Measurements from ENCODE around the gene DSG1.

DSG1 gene

DNA sequence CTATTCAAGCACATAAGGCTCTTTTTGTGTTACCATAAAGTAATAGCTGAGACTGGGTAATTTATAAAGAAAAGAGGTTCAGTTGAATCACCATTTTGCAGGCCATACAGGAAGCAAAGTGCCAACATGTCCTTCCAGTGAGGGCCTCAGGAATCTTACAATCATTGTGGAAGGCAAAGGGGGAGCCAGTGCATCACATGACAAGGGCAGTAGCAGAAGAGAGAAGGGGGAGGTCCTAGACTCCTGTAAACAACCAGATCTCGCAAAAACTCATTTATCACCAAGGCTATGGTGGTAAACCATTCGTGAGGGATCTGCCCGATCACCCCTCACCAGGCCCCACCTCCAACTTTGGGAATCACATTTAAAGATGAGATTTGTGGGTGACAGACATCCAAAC lies 75.3 kb downstream of the DSG1 start:
- no peak for DNase-seq (ENCODE audit: low spot score)
- in situ Hi-C loops (cut with MboI; ENCODE audit: low pct_unique_long_range_greater_than_20kb, low sequenced_read_pairs, unreplicated experiment): no loop called here
- TF ChIP-seq, protein P1, sequence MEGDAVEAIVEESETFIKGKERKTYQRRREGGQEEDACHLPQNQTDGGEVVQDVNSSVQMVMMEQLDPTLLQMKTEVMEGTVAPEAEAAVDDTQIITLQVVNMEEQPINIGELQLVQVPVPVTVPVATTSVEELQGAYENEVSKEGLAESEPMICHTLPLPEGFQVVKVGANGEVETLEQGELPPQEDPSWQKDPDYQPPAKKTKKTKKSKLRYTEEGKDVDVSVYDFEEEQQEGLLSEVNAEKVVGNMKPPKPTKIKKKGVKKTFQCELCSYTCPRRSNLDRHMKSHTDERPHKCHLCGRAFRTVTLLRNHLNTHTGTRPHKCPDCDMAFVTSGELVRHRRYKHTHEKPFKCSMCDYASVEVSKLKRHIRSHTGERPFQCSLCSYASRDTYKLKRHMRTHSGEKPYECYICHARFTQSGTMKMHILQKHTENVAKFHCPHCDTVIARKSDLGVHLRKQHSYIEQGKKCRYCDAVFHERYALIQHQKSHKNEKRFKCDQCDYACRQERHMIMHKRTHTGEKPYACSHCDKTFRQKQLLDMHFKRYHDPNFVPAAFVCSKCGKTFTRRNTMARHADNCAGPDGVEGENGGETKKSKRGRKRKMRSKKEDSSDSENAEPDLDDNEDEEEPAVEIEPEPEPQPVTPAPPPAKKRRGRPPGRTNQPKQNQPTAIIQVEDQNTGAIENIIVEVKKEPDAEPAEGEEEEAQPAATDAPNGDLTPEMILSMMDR (IDR thresholded peaks at IDR 0.05; ENCODE audit: extremely low read depth, insufficient read depth, missing control alignments): no peak

DNA sequence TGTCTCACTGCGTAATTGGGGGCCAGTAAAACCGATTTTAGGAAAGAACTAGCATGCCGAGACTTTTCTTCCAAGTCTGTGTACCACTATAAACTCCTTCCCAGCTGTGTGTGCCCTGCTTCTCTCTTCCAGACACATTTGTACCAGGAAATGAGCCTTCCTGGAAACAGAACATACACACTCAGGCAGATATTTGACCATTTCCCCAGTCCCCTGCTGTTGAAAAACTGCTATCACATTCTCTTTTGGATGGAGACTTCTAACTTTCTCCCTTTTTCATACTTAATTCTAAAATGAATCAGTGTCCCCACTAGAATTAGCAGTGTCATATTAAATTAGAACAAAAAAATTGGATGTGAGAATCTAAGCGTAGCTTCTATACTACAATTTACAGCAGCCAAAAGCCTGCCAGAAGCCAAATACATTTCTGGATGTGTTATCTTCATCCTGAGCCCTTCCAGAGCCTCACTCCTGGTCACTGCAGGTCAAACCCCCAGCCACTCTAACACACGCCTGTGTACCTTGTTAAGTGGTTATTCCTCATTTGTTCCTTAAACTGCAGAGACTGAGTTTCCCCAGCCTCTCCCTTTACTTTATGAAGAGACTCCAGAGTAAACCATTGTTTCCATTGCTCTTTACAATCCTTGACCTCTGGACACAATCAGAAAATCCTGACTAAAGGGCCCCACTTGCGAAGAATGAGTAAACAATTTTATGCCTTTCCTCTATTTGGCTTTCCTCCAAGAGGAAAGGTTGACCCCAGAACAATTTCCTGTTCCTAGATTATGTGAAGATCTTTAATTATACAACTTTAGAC lies 79.0 kb downstream of the DSG1 start:
- TF ChIP-seq, protein P1 (IDR thresholded peaks at IDR 0.05; ENCODE audit: extremely low read depth, insufficient read depth, missing control alignments): no peak
- DNase-seq (ENCODE audit: low spot score): no peak
- in situ Hi-C loops (cut with MboI; ENCODE audit: low pct_unique_long_range_greater_than_20kb, low sequenced_read_pairs, unreplicated experiment): no loop called here

DNA sequence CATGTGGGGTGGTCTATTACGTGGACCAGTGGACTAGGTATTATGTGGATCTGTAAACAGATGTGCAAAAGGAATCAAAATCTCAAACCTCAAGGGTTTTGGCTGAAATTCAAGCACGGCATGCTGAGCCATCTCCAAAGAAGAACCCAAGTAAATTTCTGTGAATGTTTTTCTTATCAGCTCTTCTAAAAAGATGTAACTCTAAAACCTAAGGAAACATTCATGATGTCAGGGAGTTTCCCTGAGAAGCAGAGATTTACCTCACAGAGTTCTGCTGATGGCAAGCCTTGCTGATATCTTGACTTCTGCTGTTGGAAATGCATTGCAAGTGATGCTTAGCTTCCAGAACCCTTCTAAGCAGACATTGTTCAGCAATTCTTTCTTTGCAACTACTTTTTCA lies 80.2 kb downstream of the DSG1 start:
- no peak for DNase-seq (ENCODE audit: low spot score)
- in situ Hi-C loops (cut with MboI; ENCODE audit: low pct_unique_long_range_greater_than_20kb, low sequenced_read_pairs, unreplicated experiment): no loop called here
- TF ChIP-seq, protein P1 (IDR thresholded peaks at IDR 0.05; ENCODE audit: extremely low read depth, insufficient read depth, missing control alignments): no peak

DNA sequence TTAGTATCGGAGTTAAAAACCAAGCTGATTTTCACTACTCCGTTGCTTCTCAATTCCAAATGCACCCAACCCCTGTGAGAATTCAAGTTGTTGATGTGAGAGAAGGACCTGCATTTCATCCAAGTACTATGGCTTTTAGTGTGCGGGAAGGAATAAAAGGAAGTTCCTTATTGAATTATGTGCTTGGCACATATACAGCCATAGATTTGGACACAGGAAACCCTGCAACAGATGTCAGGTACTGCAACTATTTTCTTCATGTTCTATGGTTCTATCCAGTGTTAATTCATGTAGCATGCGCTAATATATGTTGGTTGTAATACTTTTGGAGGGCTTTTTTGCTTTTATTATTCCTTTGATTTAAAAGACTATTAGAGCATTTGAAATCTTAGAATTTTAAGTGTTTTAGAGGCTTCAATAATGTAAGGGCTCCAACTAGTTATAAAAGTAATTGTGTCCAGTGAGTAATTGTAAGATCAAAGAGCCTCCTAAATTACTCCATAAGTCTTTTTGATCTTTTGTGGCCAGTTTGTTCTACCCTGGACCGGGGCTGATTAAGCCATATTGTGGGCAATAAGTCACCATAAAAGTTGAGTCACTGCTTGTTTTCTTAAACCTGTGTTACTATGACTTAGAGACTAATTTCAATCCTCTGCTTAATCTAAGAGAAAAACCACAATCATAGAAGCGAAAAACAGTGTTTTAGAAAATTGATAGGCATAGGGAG lies 81.5 kb downstream of the DSG1 start:
- in situ Hi-C loops (cut with MboI; ENCODE audit: low pct_unique_long_range_greater_than_20kb, low sequenced_read_pairs, unreplicated experiment): no loop called here
- TF ChIP-seq, protein P1 (IDR thresholded peaks at IDR 0.05; ENCODE audit: extremely low read depth, insufficient read depth, missing control alignments): no peak
- DNase-seq (ENCODE audit: low spot score): no peak

DNA sequence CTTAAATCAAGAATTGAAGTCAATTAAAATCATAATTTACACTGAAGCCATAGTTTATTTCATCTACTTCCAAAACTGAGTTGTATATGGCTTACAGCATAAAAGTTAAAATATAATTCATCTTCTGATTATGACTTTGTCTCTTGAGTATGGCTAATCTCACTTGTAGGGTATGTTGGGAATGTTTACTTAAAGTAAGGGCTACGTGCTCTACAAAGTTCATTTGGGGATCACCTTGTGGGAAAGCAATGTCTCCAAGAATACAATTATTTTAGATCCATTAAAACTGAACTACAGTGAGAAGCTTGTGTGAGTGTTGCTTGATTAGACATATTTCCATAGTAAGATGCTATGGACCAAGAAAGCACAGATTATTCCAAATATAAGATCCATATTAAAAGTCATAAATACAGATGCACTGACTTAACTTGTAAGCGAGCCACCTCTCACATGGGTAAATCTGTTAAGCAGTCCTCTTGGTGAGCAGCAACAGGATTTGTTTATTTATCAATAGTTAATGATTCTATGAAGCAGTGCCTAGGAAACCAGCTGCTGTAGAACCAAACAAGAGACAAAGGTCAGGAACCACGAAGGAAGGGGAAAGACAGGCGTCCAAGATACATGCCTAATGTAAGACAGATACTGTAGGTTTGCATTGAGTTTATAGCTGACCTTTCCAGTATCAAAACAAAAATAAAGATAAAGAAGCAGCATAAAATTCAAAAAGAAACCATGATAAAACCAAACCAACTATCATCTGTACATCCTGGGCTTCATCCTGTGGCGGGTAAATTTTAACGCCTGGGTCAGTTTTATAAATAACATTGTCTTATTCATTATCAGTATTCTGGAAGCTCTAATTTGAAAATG lies 83.4 kb downstream of the DSG1 start:
- no peak for DNase-seq (ENCODE audit: low spot score)
- TF ChIP-seq, protein P1 (IDR thresholded peaks at IDR 0.05; ENCODE audit: extremely low read depth, insufficient read depth, missing control alignments): no peak
- in situ Hi-C loops (cut with MboI; ENCODE audit: low pct_unique_long_range_greater_than_20kb, low sequenced_read_pairs, unreplicated experiment): no loop called here

DNA sequence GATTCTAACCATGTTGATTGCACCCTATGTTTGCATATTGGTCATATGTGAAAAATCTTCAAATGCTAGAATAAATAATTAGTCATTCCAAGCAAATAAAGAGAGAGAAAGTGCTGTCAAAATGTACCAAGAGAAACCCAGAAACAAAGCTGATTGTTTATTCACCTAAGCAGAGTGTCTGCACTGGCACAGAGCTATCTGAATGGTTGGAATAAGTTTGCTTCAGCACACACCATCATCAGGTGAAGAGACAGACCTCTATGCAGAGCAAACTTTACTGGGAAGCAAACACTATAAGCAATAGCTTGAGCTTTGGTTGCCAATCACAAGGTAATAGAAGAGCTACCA lies 84.0 kb downstream of the DSG1 start:
- DNase-seq (ENCODE audit: low spot score): no peak
- TF ChIP-seq, protein P1 (IDR thresholded peaks at IDR 0.05; ENCODE audit: extremely low read depth, insufficient read depth, missing control alignments): no peak
- in situ Hi-C loops (cut with MboI; ENCODE audit: low pct_unique_long_range_greater_than_20kb, low sequenced_read_pairs, unreplicated experiment): no loop called here

Data from GM13977 (cell line).